ENCODE results near the gene MT1A.

MT1A gene

DNA sequence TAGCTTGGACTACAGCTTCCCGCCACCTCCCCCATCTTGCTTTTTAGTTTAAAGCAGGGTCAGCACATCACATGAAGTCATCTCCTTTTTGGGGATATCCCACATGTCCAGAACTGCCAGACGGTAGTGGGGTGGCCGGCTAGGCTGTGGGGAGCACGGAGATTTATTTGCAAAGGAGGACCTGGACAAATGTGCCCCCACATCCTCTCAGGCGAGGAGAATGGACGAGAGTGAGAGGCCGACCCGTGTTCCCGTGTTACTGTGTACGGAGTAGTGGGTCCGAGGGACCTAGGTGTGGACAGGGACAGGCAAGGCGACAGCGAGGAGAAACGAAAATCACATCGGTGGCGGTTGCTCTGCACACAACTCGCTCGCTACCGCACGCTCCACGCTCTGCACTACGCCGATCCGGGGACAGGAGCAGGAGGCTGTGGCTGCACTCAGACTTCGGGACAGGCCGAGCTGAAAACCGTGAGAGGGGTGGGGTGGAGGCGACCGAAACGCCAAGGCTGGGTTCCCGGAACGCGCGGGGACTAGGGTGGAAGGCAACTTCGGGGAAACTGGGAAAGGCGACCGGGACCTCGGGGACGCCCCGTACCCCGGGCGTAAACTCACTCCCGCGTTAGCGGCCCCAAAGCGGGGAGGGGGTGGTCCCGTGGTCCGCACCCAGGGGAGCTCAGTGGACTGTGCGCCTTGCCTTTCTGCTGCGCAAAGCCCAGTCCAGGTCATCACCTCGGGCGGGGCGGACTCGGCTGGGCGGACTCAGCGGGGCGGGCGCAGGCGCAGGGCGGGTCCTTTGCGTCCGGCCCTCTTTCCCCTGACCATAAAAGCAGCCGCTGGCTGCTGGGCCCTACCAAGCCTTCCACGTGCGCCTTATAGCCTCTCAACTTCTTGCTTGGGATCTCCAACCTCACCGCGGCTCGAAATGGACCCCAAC is at the start of gene MT1A:
Gene MT1A, plus strand, starts transcription at position 853 of the 937 bp plus-strand sequence. Its CDS starts 73 bp downstream, at position 926.
- peak in 1 of 2 experiments; percentile 9 for DNase-seq

DNA sequence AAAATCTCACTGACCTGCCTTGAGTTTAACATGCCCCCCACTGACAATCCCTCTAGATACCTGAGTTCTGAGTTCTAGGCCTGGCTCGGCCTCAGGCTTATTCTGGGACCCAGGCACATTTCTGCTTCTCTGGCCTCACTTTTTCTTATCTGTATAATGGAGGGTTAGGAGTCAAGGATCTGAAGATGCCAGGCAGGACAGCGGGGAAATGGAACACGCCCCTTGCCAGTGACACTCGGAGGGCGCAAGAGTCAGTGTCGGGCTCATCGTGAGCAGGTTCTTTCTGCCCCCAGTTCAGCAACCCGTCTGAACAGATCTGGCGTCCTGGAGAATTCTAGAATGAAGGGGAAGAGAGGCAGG is 49.7 kb upstream of the MT1A start:
- peak in 1 of 2 experiments; percentile 26 for DNase-seq

DNA sequence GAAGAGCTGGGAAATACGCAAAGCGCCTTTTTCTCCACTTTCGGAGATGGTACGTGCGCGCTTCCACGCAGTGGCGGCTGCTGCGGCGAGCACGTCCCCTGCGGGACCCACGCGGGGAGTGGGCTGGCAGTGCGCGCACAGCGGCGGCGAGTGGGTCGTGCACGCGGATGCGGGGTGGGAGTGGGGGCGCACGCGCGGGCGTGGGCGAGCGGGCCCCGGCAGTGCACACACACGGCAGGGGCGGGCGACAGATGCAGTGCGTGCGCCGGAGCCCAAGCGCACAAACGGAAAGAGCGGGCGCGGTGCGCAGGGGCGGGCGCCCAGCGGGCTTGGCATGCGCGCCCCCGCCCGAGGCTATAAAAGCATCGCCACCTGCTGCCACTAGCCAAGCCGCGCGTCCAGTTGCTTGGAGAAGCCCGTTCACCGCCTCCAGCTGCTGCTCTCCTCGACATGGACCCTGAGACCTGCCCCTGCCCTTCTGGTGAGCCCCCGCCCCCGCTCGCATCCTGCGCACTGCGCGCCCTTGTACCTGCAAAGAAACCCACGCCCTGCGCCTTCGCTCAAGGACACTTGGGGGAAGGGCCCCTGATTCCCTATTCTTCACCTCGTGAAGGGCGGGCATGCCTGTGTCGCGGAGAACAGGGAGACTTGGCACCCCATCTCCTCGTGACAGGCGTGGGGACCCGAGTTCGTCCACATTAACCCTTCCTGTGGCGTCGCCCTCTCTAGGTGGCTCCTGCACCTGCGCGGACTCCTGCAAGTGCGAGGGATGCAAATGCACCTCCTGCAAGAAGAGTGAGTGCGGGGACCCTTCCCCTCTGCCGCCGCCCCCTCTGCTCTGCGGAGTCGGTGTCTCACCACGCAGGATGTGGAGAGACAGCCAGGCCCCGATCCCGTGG is 49.1 kb upstream of the MT1A start, which contains the start of gene MT3:
Gene MT3, plus strand, starts transcription at position 388 of the 899 bp plus-strand sequence. Its CDS starts 63 bp downstream, at position 451.
- DNase-seq: peak; percentile 78 to 92

DNA sequence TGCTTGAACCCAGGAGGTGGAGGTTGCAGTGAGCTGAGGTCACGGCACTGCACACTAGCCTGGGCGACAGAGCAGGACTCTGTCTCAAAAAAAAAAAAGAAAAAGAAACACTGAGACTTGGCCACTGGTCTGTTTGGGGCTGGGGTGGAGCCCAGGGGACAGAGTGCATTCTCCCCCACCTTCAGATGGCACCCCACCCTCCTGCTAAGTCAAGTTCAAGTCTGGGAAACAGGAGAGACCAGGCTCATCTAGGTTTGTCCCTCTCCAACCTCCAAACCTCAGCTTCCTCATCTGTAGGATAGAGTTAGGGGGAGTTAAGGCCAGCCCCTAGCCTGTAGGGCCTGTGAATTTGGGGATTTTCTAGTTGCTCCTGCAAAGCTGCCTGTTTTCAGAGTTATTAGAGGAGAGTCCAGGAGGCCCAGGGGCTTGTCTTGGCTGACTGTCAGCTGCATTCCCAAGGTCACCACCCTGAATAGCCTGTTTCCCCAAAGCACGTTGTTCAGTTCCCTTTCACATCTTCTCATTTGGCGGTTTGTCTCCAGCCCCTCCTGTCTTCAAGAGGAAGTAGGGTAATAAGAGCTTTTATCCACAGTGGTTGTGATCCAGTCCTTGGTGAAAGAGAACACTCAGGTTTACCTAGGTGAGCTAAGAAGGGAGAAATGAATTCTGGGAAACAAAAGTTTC is 46.9 kb upstream of the MT1A start:
- DNase-seq: no peak

DNA sequence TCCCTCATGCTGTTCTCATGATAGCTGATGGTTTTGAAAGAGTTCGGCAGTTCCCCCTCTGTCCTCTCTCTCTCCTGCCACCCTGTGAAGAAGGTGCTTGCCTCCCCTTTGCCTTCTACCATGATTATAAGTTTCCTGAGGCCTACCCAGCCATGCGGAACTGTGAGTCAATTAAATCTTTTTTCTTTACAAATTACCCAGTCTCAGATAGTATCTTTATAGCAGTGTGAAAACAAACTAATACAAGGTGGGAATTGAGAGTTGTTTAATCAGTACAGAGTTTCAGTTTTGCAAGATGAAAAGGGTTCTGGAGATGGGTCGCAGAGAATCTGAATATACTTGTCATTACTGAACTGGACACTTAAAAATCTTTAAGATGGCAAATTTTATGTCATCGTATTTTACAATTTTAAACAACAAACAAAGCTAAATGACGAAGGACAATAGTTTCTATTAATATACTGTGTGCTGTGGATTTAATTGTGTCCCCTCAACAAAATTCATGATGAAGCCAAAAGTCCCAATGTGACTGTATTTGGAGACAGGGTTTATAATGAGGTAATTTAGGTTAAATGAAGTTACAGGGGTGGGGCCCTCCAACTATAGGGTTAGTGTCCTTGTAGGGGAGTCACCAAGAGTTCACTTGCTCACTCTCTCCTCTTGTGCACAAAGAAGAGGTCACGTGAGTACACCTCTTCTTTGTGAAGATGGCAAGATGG is 44.7 kb upstream of the MT1A start:
- DNase-seq: no peak

DNA sequence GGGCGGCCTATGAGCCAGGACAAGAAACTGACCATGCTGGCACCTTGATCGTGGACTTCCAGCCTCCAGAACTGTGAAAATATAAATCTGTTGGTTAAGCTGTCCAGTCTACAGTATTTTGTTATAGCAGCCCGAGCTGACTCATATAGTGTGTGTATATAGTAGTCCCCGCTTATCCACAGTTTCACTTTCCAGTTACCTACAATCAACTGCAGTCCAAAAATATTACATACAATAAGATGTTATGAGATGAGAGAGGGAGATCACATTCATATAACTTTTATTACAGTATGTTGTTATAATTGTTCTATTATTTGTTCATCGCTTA is 44.2 kb upstream of the MT1A start:
- DNase-seq: no peak

- DNase-seq: peak; percentile 31 to 68
Measured at GRCh38 chr16:56600398-56600999, 38.0 kb upstream of the MT1A start.

- DNase-seq: peak in 1 of 2 experiments; percentile 55
Measured at GRCh38 chr16:56601325-56601724, 37.1 kb upstream of the MT1A start.

DNA sequence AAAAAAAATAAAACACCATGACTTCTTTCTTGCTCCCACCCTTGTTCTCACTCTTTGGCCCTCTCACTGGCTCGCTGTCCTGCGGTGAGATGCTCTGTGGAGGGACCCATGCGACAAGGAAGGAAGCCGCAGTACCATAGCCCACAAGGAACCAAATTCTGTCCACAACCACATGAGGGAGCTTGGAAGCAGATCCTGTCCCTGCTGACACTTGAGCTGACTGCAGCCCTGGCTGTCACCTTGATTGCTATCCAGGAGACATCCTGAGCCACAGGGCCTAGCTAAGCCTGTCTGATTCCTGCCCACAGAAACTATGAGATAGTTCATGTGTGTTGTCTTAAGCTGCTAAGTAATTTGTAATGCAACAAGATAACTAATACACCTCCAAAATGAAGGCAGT is 34.9 kb upstream of the MT1A start:
- peak; percentile 43 to 79 for DNase-seq

GRCh38 chr16:56604966-56605365 is 33.5 kb upstream of the MT1A start:
- DNase-seq: no peak

DNA sequence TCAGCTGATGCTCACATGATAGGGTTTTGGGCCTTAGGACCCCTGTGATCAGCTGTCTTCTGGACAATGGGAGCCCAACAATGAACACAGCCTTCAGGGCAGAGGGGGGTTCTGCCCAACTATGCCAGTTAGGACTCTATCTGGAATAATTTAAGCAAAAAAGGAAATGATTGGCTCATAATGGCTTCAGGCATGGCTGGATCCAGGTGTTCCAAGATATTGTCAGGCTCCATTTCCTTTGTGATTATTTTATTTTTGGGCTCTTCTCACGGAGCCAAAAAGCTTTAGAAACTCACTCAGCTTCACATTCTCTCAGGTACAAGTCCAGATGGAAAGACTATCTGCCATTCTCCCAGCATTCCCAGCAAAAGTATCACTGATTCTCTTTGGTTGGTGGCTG is 33.0 kb upstream of the MT1A start:
- DNase-seq: no peak

DNA sequence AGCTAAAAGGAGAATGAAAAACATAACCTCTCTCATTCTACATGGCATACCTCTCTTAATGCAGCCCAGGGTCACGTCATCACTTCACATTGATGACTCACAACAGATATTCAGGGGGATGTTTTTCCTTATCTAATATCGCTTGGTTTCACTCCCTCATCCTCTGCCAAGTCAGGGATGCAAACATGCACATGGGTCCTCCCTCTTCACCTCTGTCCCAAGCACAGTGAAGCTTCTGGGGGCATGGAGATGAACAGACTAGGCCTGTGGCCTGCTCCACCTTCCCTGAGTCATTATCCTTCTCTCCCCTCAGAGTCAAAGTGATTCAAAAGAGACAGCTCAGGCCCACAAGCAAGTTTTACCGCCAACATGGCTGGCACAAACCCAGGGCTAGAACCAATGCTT is 32.4 kb upstream of the MT1A start:
- DNase-seq: no peak

GRCh38 chr16:56606476-56607108 is 31.9 kb upstream of the MT1A start:
- no peak for DNase-seq

- DNase-seq: no peak
Measured at GRCh38 chr16:56607109-56607618, 31.3 kb upstream of the MT1A start.

GRCh38 chr16:56607675-56608042 is 30.8 kb upstream of the MT1A start:
- no peak for DNase-seq

GRCh38 chr16:56608043-56608875 is 30.2 kb upstream of the MT1A start, which contains the start of gene MT2A:
Gene MT2A (plus strand): TSS chr16:56608584. CDS start chr16:56608656, 72 bp downstream.
- DNase-seq: peak; percentile 94 to 95

GRCh38 chr16:56608876-56609462 is 29.5 kb upstream of the MT1A start:
- DNase-seq: peak; percentile 31 to 66

- peak in 1 of 2 experiments; percentile 57 for DNase-seq
Measured at GRCh38 chr16:56609463-56609921, 29.0 kb upstream of the MT1A start.

- DNase-seq: no peak
Measured at GRCh38 chr16:56610017-56610608, 28.4 kb upstream of the MT1A start.

All from NCI-H524 (cell line).